HCT116 (cell line): ENCODE data around the gene ZNF722. TPM values are rescaled to one million over a fixed set of nuclear protein-coding genes. Genes with fewer than 3 reads are reported as not detected.

Source experiments
- ATAC-seq: fragments of 200-7000 bp; cut with Tn5 transposase; 2 replicates; pipeline ENCODE4 v1.9.1; 2020; ENCODE audit warnings: mild to moderate bottlenecking, moderate library complexity
- BruUV-seq: library from RNA; stranded (reverse); fragments of 400-500 nt; replicated peaks from 2 replicates; lab custom pipeline; 2021; lab: Mats Ljungman, UMichigan
- CTCF ChIA-PET: fragments of 300-600 bp; sonication (Branson Sonifier 250); formaldehyde crosslinking; loops from one replicate; lab custom pipeline; 2021; ENCODE audit warnings: antibody characterized with exemption; lab: Charles Lee
- POLR2A ChIA-PET: fragments of 300-600, 350-600 bp; sonication (Branson Sonifier 250); formaldehyde crosslinking; loops from one replicate; lab custom pipeline; 2021; ENCODE audit warnings: antibody characterized with exemption; lab: Charles Lee
- RAD21 ChIA-PET, 2 experiments: fragments of 300-600 bp; sonication (Branson Sonifier 250); formaldehyde crosslinking; loops; one replicate each; lab custom pipeline; 2023; ENCODE audit warnings: low total read pairs in 2 of 2; ENCODE audit not compliant: uncharacterized antibody in 2 of 2, unreplicated experiment in 2 of 2, low non-redundant PET in 1 of 2; lab: Charles Lee
- DNase-seq: peaks from one replicate; pipeline ENCODE4 v3.0.0-alpha.2; 2010; ENCODE audit warnings: low read depth, low spot score
- H2AFZ ChIP-seq: fragments of 200-600 bp; shearing (Covaris generic), sonication (generic); 2 replicates; pipeline ENCODE4 v1.6.1; 2017; ENCODE audit warnings: low read depth, mixed run types, mixed read lengths, antibody characterized with exemption, low read length; ENCODE audit not compliant: poor library complexity, severe bottlenecking
- H3K27ac ChIP-seq: 2 replicates; pipeline ENCODE4 v1.5.1; 2012; ENCODE audit warnings: low read depth, low read length
- H3K27me3 ChIP-seq: fragments of 200-600 bp; sonication (generic); 2 replicates; pipeline ENCODE4 v1.6.1; 2016; ENCODE audit warnings: mixed run types, low read length, mixed read lengths; ENCODE audit not compliant: insufficient read depth
- H3K36me3 ChIP-seq, 2 experiments: fragments of 200-500 bp in 1 of 2; fragments of 200-600 bp in 1 of 2; sonication (Bioruptor generic) in 1 of 2; sonication (generic) in 1 of 2; 2 replicates each; pipeline versions ENCODE4 v1.5.1 to v1.6.1; 2014 to 2016; ENCODE audit warnings: low read length in 2 of 2, inconsistent platforms in 1 of 2, mixed read lengths in 1 of 2, mixed run types in 1 of 2; ENCODE audit not compliant: insufficient read depth in 2 of 2, control insufficient read depth in 1 of 2
- H3K4me1 ChIP-seq, 2 experiments: fragments of 200-600 bp in 1 of 2; sonication (generic) in 1 of 2; 2 replicates each; pipeline versions ENCODE4 v1.5.1 to v1.6.1; 2012 to 2017; ENCODE audit warnings: low read length in 2 of 2, inconsistent platforms in 1 of 2, mild to moderate bottlenecking in 1 of 2, mixed read lengths in 1 of 2, mixed run types in 1 of 2, moderate library complexity in 1 of 2; ENCODE audit not compliant: insufficient read depth in 2 of 2, control insufficient read depth in 1 of 2
- H3K4me2 ChIP-seq: fragments of 200-600 bp; sonication (generic); 2 replicates; pipeline ENCODE4 v1.6.1; 2017; ENCODE audit warnings: mixed run types, low read length, mixed read lengths
- H3K4me3 ChIP-seq, 2 experiments: fragments of 200-600 bp in 1 of 2; sonication (generic) in 1 of 2; replicated peaks in 1 of 2; 2 replicates each; pipeline ENCODE4 v1.5.1; 2011 to 2016; ENCODE audit warnings: low read length in 2 of 2, control low read depth in 1 of 2, low read depth in 1 of 2, mild to moderate bottlenecking in 1 of 2, mixed read lengths in 1 of 2, mixed run types in 1 of 2
- H3K79me2 ChIP-seq: fragments of 200-600 bp; sonication (generic); 2 replicates; pipeline ENCODE4 v1.6.1; 2017; ENCODE audit warnings: mild to moderate bottlenecking, mixed run types, low read length, moderate library complexity, mixed read lengths; ENCODE audit not compliant: insufficient read depth
- H3K9ac ChIP-seq: fragments of 200-600 bp; sonication (generic); 2 replicates; pipeline ENCODE4 v1.6.1; 2016; ENCODE audit warnings: low read length, mixed read lengths
- H3K9me2 ChIP-seq: fragments of 200-600 bp; sonication (generic), shearing (Covaris generic); 2 replicates; pipeline ENCODE4 v1.6.1; 2017; ENCODE audit warnings: mixed run types, mild to moderate bottlenecking, moderate library complexity; ENCODE audit not compliant: insufficient read depth
- H3K9me3 ChIP-seq, 2 experiments: fragments of 200-500 bp in 1 of 2; fragments of 200-600 bp in 1 of 2; sonication (Bioruptor generic) in 1 of 2; sonication (generic) in 1 of 2; 2 replicates each; pipeline ENCODE4 v1.6.1; 2014 to 2017; ENCODE audit warnings: low read length in 2 of 2, mixed read lengths in 2 of 2, inconsistent platforms in 1 of 2, low read depth in 1 of 2, mild to moderate bottlenecking in 1 of 2, mixed run types in 1 of 2, moderate library complexity in 1 of 2; ENCODE audit not compliant: control insufficient read depth in 1 of 2, insufficient read depth in 1 of 2
- H4K20me1 ChIP-seq: fragments of 200-600 bp; sonication (generic), shearing (Covaris generic); 2 replicates; pipeline ENCODE4 v1.6.1; 2017; ENCODE audit warnings: mixed run types, mild to moderate bottlenecking, moderate library complexity; ENCODE audit not compliant: insufficient read depth
- EGR1 ChIP-seq: IDR thresholded peaks from 2 replicates; pipeline ENCODE4 v1.6.1; 2012; ENCODE audit warnings: low read depth
- ELF1 ChIP-seq: IDR thresholded peaks from 2 replicates; pipeline ENCODE4 v1.6.1; 2012; ENCODE audit warnings: low read depth, borderline replicate concordance
- FOSL1 ChIP-seq: IDR thresholded peaks from 2 replicates; pipeline ENCODE4 v1.6.1; 2012; ENCODE audit warnings: low read depth
- JUND ChIP-seq: IDR thresholded peaks from 2 replicates; pipeline ENCODE4 v1.6.1; 2012
- MAX ChIP-seq: IDR thresholded peaks from 2 replicates; pipeline ENCODE4 v1.6.1; 2012
- RAD21 ChIP-seq: IDR thresholded peaks from 2 replicates; pipeline ENCODE4 v1.6.1; 2012; ENCODE audit warnings: low read depth, mild to moderate bottlenecking
- SP1 ChIP-seq: IDR thresholded peaks from 2 replicates; pipeline ENCODE4 v1.6.1; 2012; ENCODE audit warnings: low read depth
- TCF7L2 ChIP-seq: IDR thresholded peaks from 2 replicates; pipeline ENCODE4 v1.7.0; 2011; ENCODE audit warnings: borderline replicate concordance, inconsistent platforms; ENCODE audit not compliant: insufficient read depth, insufficient read length; ENCODE audit errors: extremely low read depth
- ZFX ChIP-seq: fragments of 450-650 bp; IDR thresholded peaks from 2 replicates; pipeline ENCODE4 v1.6.1; 2017
- ZNF274 ChIP-seq: fragments of 200-500 bp; sonication (Bioruptor generic); IDR thresholded peaks from 2 replicates; pipeline ENCODE4 v1.6.1; 2014; ENCODE audit warnings: mild to moderate bottlenecking, low read depth, low read length, inconsistent platforms
- intact Hi-C: fragments of 100-400 bp; cut with micrococcal nuclease; formaldehyde crosslinking; loops from 2 replicates; pipeline ENCODE4 v1.10.0; 2022
- total RNA-seq: library from RNA; stranded (reverse); gene quantifications from one replicate; pipeline ENCODE4 v1.2.1, GENCODE V29; 2021; ENCODE audit not compliant: unreplicated experiment
- TF ChIP-seq, protein P1 (sequence below): IDR thresholded peaks from 2 replicates; pipeline ENCODE4 v1.6.1; 2011; ENCODE audit warnings: mild to moderate bottlenecking, low read length, moderate library complexity; ENCODE audit not compliant: insufficient replicate concordance; ENCODE audit errors: extremely low read depth
- TF ChIP-seq, protein P2 (sequence below): IDR thresholded peaks from 2 replicates; pipeline ENCODE4 v1.6.1; 2012; ENCODE audit warnings: low read depth

The ZNF722 gene
- total RNA-seq, 1 experiment from 2014 or later: not detected

- RAD21 ChIA-PET: no interaction called here
- DNase-seq: no peak
Observed at GRCh38 chr7:64037095-64037494, 38.4 kb downstream of the ZNF722 start.

More at GRCh38 chr7:64037095-64037494, 38.4 kb downstream of the ZNF722 start:
- Histone ChIP-seq H3K9me2 (no peaks in the 10 kb centered on the region), H3K27me3 (no peaks in the 10 kb centered on the region), H3K9ac (no peak overlapping the region), H2AFZ (no peak overlapping the region), H3K27ac (no peak overlapping the region), H3K4me1 (no peaks in the 10 kb centered on the region), H3K4me3 (no peak overlapping the region), H3K4me2 (no peak overlapping the region), H3K79me2 (no peaks in the 10 kb centered on the region), H3K36me3 (no peaks in the 10 kb centered on the region), H3K9me3 (peaks cover 0 to 5% of the 10 kb centered on the region in 2 experiments; a peak in 2 of 4 replicates), H4K20me1 (no peaks in the 10 kb centered on the region)
- intact Hi-C loops: no loop called here
- no peak for TF ChIP-seq ELF1
- TF ChIP-seq, protein P1, sequence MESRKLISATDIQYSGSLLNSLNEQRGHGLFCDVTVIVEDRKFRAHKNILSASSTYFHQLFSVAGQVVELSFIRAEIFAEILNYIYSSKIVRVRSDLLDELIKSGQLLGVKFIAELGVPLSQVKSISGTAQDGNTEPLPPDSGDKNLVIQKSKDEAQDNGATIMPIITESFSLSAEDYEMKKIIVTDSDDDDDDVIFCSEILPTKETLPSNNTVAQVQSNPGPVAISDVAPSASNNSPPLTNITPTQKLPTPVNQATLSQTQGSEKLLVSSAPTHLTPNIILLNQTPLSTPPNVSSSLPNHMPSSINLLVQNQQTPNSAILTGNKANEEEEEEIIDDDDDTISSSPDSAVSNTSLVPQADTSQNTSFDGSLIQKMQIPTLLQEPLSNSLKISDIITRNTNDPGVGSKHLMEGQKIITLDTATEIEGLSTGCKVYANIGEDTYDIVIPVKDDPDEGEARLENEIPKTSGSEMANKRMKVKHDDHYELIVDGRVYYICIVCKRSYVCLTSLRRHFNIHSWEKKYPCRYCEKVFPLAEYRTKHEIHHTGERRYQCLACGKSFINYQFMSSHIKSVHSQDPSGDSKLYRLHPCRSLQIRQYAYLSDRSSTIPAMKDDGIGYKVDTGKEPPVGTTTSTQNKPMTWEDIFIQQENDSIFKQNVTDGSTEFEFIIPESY: no peak
- no peak for TF ChIP-seq ZNF274
- no peak for TF ChIP-seq MAX
- no peak for TF ChIP-seq TCF7L2
- no peak for TF ChIP-seq ZFX
- TF ChIP-seq SP1: no peak
- TF ChIP-seq JUND: no peak
- no peak for TF ChIP-seq RAD21
- TF ChIP-seq EGR1: no peak
- TF ChIP-seq FOSL1: no peak
- TF ChIP-seq, protein P2, sequence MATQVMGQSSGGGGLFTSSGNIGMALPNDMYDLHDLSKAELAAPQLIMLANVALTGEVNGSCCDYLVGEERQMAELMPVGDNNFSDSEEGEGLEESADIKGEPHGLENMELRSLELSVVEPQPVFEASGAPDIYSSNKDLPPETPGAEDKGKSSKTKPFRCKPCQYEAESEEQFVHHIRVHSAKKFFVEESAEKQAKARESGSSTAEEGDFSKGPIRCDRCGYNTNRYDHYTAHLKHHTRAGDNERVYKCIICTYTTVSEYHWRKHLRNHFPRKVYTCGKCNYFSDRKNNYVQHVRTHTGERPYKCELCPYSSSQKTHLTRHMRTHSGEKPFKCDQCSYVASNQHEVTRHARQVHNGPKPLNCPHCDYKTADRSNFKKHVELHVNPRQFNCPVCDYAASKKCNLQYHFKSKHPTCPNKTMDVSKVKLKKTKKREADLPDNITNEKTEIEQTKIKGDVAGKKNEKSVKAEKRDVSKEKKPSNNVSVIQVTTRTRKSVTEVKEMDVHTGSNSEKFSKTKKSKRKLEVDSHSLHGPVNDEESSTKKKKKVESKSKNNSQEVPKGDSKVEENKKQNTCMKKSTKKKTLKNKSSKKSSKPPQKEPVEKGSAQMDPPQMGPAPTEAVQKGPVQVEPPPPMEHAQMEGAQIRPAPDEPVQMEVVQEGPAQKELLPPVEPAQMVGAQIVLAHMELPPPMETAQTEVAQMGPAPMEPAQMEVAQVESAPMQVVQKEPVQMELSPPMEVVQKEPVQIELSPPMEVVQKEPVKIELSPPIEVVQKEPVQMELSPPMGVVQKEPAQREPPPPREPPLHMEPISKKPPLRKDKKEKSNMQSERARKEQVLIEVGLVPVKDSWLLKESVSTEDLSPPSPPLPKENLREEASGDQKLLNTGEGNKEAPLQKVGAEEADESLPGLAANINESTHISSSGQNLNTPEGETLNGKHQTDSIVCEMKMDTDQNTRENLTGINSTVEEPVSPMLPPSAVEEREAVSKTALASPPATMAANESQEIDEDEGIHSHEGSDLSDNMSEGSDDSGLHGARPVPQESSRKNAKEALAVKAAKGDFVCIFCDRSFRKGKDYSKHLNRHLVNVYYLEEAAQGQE: no peak
- no peak for ATAC-seq
- CTCF ChIA-PET: no interaction called here
- POLR2A ChIA-PET: no interaction called here
- BruUV-seq: no TSS peak
